GM12801 (cell line): ENCODE results near the gene KRTAP6-2.

Experiments
- CTCF ChIP-seq: IDR thresholded peaks from one replicate; pipeline ENCODE4 v1.5.1; 2011; ENCODE audit warnings: control low read depth; ENCODE audit not compliant: insufficient read length; ENCODE audit errors: extremely low read depth

The KRTAP6-2 gene

GRCh38 chr21:30612132-30612531 lies 13.4 kb upstream of the KRTAP6-2 start:
- TF ChIP-seq CTCF = no peak

DNA sequence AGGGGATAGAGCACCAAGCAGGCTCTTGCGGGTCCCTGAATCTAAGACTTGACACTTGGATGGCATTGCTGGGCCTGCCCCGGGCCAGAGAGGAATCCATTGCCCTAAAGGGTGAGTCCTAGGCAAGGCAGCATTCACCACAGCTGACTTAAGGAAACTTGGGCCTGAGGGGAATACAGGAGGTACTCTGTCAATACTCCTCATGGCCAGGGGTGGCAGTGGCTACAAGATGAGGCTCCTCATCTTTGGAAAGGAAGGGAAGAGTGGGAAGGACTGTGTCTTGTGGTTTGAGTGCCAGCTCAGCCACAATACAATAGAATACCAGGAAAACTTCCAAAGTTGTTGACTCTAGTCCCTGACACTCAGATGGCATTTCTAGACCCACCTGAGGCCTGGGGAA lies 7.3 kb upstream of the KRTAP6-2 start:
- no peak for TF ChIP-seq CTCF

GRCh38 chr21:30600787-30601186 lies 2.1 kb upstream of the KRTAP6-2 start, which contains the start of gene KRTAP22-1:
Gene KRTAP22-1 (plus strand): TSS chr21:30601087.
- TF ChIP-seq CTCF = no peak

DNA sequence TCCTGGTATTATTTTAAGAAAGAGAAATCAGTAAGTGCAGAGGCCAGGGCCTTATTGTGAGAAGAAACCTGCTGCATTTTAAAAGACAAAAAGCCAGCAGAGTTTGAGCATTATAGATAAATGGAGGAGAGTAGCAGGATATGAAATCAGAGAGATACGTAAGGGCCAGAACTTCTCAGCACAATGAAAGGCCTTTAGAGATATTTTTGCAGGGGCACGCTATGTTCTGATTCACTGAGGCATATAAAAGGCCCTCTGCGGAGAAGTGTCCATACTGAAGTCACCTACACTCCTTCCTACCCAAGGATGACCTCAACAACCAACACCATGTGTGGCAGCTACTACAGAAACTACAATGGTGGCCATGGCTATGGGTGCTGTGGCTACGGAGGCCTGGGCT lies 6.6 kb downstream of the KRTAP6-2 start, which contains the start of gene KRTAP6-3:
KRTAP6-3 (plus strand) TSS at position 301 of the 400 bp plus-strand sequence; CDS start at position 307, 6 bp downstream.
- no peak for TF ChIP-seq CTCF

- TF ChIP-seq CTCF = no peak
Measured at GRCh38 chr21:30590297-30590696, 8.4 kb downstream of the KRTAP6-2 start, which contains the start of gene KRTAP22-2. Gene KRTAP22-2 (minus strand): TSS chr21:30590397.

DNA sequence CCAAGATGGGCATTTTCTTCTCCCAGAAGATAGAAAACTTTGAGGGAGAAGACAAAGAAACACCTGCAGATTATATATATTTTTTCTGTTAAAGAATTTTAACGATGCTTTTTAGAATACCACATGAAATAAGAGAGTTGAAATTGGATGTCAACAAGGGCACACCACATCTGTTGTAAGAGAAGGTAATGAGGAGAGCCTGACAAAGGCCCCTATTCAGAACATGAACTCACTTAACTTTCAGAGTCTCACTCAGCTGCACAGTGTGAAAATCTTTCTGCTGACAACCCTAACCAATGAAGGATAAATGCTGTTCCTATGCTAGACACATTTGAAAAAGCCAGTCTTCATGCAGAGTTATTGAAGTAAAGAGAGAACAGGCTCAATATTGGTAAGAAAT lies 15.8 kb downstream of the KRTAP6-2 start:
- no peak for TF ChIP-seq CTCF

DNA sequence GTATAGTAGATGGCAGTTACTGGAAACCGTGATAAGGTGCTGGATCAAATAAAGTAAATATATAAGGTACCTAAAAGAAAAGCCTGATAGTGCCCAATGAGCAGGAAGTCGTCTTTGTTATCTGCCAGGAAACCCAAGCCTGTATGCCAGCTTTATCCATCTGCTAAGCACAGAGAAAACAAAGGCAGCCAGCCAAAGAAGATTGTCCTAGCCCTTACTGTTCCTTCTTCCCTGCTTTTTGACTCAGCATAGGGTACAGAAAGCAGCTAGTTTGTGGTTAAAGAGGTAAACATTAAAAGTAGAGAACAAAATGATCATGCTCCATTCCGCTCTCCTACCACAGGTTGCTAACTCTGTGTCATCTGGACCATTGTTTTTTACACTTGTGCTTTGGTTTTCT lies 18.6 kb downstream of the KRTAP6-2 start:
- no peak for TF ChIP-seq CTCF
